Measurements from ENCODE around the gene KCNQ1.
A peak's percentile ranks its signal among the peaks of the same experiment; 100 is the strongest.

Gene KCNQ1

DNA sequence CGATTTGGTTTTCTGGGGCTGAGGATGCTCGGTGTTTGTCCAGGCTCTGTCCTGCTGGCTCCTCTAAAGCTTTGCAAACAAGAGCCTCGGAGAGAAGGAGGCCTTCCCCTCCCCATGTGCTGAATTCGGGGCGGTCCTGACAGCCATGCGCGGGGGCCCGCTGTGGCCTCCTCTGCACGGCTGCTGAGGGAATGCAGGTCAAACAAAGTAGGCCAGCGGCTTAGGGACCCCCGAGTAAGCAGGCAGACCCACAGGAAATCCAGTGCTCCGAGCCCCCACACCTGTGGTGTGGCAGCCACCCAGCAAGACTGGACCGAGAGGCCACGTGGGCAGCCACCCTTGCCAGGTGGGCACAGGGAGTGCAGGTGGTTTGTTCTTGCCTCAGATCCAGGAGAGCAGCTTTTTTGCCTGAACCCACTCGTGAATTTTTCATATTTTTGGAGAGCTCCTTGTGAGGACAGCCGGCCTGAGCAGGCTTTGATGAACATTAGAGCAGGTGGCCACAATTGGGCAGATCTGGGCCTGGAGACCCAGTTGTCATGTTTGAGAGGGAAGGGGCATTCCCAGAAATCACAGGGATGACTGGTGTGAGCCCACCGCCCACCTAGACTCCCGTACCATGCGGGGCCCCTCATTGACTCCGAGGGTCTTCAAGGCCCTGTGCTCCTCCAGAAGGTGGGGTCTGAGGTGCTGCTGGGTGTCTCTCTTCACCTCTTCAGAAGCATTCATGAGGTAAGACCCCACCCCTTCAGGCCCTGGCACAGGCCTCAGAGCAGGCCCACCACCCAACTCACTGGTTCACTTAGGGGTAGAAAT is 298.0 kb downstream of the KCNQ1 start:
- no peak for DNase-seq

DNA sequence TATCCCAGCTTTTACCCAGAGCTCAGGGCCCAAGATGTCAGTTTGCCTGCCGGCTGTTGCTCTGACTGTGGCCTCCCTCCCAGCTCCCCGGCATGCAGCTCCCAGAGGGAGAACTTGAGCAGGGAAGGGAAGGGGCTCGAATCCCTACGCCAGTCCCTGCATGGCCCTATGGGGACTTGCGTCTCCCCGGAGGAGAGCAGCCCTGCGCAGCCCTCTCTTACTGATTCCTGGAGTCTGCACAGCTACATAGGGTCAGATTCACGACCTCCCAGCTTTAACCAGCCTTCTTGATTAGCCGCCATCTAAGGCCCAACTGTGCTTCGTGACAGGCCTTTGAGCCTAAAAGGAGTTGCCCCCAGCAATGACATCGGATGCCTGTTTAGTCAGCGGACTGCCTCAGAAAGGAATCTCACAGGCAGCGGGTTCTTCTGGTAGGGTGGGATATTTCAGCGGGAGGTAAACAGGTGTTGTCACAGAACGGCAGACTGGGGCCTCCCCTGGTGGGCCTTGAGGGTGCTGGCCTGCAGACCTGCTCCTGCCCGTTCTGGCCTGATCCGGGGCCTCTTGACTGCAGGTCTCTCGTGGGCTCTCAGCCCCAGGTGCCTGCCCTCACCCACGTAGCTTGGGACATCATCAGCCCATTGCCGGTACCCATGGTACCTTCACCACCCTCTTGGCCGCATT is 298.8 kb downstream of the KCNQ1 start:
- DNase-seq: no peak

DNA sequence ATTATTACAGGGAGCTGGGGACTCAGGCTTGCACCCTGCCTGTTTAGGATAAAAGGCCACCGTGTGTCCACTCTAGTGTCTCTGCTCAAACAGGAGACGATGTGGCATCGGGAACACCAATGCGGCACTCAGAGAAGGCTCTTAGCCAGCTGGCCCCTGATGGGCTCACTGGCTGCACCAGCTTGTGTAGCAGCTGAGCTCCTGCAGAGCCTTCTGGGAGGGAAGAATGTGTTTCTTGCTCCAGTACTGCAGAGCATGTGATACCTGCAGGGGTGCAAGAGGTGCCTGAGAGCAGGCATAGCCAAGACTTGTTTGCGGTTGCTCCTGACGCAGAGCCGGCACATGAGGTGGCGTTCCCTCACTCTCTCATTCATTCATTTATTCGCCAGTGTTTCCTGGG is 299.4 kb downstream of the KCNQ1 start:
- no peak for DNase-seq

DNA sequence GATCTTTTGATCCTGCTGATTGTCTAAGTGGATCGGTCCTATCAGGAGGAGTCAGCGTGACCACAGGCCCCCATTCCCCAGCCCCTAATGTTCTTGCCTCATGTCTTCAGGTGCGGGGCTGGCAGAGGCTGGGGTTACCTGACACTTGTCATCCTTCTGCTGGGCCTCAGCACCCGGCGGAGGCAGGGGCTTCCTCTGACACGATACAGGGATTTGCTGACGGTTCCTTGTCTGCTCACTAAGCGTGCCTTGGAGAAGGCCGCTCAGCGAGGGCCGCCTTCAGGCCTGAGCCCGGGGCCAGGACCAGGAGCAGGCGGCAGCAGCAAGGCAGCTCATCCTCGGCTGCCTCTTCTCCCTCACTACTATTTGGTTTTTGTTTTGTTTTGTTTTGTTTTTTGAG is 300.7 kb downstream of the KCNQ1 start:
- no peak for DNase-seq

DNA sequence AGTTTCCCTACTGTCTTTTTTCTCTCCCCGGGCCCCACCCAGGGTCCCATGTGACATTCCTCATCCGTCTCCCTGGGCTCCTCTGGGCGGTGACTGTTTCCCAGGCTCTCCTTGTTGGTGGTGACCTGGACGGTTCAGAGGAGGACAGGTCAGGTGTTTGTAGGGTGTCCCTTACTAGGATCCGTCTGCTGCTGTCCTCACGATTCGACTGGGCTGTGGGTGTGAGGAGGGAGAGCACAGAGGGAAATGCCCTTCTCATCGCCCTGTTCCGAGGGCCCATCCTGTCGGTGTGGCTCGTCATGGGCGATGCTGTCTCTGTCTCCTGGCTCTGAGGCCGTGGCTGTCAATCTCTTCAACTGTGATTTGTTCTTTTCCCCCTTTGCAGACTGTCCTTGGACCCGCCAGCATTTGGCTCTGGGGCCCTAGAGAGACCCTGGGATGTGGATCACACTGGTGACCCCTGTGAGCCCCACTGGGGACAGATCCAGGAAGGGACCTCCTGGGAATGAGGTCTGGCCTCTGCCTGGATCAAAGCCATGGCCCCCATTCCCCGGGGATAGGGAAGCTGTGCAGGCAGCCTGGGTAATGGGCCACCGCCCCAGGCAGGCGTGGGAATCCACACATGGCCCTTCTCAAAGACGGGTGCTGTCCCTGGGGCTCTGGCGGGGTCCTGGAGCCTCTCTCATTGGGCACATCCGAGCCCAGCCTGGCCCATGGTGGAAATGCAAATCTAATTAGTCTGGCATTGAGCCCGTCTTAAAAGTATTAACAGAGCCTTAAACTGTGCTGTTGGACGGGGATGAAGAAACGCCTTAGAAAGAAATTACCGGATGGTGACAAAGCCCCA is 301.8 kb downstream of the KCNQ1 start:
- no peak for DNase-seq

DNA sequence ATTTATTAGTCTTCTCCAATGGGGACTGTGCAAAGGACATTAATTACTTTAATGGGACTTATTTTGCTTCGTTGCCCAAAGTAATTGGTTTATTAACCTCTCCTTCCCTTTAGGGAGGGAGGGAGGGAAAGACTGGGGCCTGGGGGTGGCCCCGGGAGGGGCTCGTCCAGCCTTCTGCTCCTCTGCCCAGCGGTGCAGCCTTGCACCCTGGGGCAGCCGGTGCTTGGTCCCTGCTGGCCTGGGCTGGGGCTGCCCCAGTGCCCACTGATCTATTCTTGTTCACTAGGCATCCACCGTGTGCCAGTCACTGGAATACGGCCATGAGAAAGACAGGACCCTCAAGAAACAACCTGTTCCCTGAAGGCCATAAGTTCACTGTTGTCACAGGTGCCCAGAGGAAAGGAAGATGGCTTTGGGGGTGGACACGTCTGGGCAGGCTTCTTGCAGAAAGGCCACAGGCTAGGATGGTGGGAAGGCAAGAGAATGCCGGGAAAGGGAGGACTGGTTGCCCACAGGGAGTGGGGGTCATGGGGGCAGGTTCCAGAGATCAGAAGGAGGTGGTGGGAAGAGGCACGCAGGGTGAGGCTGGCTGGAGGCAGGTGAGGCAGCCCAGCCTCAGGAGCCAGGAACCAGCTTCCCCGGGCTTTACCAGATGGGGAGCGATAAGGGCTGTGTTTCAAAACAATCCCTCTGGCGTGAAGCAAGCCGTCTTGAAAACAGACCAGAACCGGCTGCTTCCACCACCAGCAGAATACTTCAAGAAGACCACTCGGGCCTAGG is 302.6 kb downstream of the KCNQ1 start:
- no peak for DNase-seq

DNA sequence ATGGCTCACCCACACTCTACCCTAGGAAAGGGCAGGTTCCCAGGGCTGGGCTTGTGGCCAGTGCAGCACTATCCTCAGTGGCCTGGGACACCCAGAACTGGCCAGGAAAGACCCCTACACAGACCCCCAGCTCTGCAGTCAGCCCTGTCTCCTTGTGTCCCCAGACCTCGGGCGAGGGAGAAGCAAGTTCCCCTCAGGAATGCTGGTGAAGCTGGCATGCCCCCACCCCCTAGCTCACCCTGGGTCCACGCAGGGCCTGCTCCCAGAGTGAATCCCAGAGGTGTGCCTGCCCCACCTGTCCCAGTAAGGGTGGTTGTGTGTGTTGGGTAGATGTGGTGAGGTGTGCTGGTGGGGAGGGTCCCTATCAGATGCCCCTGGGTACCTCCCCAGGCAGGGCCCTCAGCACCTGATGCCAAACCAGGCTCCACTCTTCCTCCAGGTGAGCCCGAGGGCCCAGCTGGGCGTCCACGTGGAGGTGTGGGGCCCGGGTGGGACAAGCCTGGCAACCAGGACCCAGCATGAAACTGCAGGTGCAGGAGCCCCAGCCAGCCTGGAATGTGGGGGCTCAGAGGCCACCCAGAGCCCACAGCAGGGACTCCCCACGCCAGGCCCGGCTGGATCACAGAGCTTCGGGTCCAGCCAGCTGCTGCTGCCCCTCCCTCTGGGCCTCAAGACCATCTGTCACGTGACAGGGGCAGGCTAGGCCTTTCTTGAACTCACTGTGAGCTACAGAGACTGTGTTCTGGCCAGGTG is 303.4 kb downstream of the KCNQ1 start:
- no peak for DNase-seq

DNA sequence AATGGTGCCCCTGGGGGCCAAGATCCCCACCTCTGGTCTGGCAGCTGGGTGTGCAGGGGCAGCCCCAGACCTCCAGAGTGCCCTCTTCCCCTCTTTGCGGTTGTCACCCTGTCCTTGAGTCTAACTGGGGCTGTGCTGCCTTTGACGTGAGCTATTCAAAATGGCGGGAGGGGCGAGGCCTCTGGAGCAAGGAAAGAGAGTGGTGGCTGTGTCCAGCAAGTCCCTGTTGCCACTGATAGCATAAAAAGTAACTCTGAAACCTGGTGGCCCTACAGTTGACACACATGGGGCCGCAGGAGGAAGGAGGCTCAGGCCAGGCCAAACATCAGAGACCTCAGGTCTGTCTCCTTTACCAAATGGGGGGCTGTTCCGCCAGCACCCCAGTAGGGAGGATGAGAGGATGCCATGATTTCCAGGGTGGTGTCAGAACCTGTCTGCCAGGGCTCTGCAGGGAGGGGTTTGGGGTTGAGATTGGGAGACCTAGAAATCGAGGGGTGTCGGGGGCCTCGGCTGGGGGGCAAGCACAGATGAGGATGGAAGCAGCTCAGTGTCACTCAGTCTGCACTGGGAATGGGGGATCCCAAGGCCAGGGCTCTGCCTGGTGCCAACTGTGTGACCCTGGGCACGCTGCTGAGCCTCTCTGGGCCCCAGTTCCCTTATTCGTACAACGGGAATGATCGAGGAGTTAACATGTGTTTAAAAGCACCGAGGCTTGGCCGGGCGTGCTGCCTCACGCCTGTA is 304.2 kb downstream of the KCNQ1 start:
- DNase-seq: no peak

DNA sequence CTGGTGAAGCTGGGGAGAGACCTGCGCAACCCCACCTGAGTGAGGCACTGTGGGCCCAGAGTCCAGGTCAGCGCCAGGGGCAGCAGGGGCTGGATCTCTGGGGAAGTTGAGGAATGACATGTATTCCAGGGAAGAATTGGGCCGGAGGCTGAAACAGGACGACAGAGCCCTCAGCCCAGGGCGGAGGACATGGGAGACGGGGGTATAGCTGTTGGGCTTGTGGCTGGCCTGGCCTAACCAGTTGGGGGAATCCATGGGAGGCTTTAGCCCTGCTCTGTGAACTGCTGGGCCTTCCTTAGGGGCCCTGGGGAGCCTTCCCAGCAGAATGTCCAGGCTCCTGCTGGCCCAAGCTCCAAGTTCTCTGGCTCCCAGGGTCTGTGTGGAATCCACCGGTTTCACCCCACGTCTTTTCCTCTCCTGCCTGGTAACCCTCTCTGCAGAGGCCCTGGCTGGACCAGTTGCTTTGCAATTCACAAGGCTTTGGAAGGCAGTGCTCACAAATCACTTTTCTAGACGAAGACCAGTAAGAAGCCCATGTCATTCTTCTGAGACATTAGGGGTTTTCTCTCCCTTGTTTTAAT is 305.4 kb downstream of the KCNQ1 start:
- no peak for DNase-seq

DNA sequence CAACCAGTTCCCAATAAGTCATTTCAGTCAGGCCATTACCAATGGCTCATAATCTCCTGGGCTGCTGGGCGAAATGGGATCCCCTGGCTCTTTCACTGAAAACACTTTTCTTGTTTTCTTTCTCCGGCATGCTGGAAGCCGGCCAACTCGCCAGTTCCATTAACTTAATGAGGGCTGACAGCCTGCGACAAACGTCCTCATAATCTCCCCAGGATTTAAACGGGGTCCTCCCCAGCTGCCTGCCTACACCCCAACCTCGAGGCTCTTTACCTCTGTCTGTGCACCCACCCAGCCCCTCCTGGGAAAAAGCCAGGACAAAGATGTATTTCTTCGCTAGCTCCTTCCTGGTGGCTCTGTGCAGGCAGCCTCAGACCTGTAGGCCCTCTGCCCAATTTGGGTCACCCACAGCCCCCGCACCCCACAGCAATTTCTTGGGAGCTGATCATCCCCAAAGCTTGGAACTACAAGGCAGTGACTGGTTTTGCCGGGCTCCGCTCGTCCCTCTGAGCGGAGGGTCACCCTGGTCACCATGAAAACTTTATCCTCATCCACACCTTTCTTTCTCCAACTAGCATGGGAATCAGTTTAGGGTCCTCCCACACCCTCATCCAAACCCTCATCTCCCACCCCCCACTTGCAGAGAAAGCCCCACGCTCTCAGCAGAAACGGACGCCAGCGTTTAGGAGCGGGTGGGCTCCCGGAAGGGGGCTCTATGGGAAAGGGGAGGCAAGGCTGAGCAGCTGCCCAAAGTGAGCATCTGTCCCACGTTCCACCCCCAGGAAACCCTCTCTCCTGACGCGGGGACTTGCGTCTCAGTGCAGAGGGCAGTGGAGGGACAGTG is 306.1 kb downstream of the KCNQ1 start:
- DNase-seq: no peak

DNA sequence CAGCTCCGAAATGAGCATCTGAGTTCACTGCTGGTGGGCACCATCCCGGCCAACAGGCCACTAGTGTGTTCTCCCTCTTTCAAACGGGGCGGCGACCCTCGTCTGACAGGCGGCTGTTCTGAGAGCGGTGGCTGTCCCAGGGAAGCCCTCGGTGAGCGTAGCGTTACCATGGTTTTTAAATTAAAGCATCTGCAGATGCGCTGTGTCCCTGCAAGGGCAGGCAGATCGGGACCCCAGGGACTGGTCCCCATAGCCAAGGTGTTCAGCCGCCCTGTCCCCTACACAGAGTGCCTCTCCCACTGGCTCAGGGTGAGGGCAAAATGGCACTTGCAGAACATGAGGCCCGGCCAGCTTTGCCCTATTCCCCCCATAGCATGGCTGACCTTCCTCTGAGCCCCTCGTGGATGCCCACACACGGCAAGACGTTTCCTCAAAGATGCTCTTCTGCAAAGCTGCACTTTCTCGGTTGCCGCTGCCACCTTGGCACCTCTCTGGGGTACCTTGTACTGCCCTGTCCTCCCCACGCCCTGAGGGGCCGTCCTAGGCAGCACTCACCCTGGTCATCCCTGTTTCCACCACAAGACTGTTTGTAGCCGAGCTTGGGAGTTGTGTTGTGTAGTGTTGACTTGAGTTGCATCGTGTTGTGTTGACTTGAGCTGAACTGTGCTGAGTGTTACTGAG is 306.9 kb downstream of the KCNQ1 start:
- no peak for DNase-seq

DNA sequence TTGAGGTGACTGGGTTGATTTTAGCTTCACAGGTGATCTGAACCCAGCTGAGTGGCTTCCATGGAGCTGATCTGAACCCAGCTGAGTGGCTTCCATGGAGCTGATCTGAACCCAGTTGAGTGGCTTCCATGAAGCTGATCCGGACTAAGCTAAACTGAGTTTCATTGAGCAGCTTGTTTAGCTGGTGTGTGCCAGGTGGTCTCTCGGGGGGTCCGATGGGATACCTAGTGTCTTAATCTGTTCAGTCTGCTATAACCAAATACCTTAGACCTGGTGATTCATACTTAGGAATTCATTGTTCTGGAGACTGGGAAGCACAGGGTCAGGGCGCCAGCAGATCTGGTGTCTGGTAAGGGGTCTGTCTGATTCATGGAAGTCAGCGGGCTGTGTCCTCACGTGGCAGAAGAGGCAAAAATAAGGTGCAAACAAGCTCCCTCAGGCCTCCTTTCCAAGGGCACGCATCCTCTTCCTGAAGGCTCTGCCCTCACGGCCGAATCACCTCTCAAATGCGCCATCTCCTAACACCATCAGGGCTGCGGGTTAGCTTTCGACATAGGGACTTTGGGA is 307.5 kb downstream of the KCNQ1 start:
- peak; percentile 34 for DNase-seq

DNA sequence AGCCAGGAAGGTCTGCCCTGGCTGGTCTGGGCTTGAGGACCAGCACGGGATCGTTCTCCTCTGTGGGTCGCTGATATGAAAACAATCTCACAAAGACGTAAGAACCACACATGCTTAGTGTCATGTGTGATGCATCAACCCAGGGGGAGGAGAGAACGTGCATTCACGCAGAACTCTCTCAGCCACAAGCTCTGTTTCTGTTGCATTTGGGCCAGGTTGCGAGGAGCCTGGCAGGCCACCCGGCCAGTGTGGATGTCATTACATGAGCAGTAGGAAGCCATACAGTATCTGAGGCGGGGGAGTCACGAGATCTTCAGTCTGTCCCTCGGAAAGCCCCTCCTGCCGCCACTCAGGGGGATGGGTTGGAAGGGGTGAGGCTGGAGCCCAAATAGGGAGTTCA is 308.1 kb downstream of the KCNQ1 start:
- DNase-seq: no peak

DNA sequence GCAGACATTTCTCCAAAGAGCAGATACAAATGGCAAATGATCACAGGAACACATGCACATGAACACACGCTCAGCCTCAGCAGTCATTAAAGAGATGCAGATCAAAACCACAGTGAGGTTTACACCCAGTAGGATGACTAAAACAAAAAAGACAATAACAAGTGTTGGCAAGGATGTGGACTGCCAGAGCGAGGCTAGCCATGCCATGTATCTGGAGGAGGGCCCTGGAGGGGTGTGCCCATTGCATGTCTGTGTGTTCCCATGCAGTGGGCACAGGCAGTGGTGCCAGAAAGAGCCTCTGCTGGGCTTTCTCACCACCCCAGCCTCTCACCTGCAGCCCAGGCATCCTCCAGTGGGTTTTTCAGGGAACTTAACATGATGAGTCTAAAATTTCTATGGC is 309.2 kb downstream of the KCNQ1 start:
- DNase-seq: no peak

DNA sequence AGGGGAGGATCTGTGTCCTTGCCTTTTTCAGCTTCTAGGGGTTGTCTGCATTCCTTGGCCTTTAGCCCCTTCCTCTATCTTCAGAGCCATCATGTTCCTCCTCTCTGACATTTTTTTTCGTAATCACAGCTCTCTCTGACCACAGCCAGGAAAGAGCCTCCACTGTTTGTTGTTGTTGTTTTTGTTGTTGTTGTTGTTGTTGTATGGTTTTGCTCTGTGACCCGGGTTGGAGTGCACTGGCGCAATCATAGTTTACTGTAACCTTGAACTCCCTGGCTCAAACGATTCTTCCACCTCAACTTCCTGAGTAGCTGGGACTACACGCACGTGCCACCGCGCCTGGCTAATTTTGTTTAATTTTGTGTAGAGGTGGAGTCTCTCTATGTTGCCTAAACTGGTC is 310.3 kb downstream of the KCNQ1 start:
- DNase-seq: no peak

DNA sequence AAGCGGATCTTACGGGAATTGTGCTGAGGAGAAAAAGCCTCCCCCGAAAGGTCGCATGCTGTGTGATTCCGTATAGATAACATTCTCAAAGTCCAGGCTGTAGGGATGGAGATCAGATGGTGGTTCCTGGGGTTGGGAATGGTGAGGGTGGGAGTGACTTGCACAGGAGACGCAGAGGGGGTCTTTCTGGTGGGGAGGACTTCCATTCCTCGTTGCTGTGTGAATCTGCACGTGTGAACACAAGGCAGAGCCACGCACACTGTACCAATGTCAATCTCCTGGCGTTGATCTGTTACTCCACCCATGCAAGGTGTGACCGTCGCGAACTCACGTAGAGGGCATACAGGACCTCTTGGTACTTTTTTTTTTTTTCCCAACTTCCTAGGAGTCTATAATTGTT is 313.9 kb downstream of the KCNQ1 start:
- DNase-seq: no peak

DNA sequence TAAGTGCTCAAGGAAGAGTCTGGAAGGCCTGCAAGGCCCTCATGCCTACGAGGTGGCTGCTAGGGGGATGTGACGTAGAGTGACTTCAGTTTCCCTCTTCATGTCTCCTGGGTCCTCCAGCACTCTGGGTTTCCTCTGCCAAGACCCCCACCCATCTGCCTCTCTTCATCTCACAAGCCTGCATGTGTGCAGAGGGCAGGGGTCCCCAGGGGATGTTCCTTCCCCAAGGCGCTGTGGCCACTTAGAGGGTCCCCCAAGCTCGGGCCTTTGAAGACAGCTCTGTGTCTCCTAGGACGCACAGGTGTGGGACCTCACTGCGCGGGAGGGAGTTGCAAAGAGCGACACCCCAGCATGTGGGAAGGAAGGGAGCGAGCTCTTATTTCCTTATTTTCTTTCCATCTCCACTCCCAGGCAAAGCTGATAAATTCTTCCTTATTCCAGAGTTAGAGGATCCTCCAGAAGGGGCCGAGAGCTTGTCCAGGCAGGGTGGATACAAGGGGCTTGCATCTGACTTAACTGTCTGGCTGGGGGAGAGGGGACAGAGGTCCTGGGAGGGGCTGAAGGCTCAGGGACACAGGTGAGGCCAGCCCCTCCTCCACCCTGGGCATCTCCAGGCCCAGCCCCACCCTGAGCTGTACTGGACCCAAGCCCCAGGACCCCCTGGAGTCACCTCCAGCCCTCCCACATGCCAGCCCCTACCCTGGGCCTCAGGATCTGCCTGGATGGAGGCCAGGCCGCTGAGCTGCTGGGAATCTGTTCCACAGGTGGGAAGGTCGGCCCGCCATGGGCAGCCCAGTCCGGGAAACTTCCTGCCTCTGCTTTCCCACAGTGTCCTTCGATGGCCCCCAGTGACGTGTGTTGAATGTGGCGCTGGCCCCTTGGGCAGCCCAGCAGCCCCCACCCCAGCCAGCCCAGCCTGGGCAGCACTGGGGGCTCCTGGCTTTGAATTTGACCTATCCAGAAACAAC is 314.7 kb downstream of the KCNQ1 start:
- no peak for DNase-seq
